Measurements from ENCODE around the gene BSDC1. TPM values are rescaled to one million over a fixed set of nuclear protein-coding genes. Genes with fewer than 3 reads are reported as not detected.

The BSDC1 gene
- total RNA-seq, 1 donor from 2014 or later: 71.9 TPM

- H4K20me1 ChIP-seq (ENCODE audit: insufficient read depth, low read length): no peaks in the 10 kb centered on the region
- Mint-ChIP-seq H3K27me3 (ENCODE audit: low read depth, unreplicated experiment) (peaks cover 1% of the 10 kb centered on the region), H3K4me1 (ENCODE audit: low read depth, unreplicated experiment) (peaks cover 4% of the 10 kb centered on the region), H3K9me3 (ENCODE audit: unreplicated experiment) (no peaks in the 10 kb centered on the region), H3K27ac (ENCODE audit: unreplicated experiment) (no peak overlapping the region), H3K36me3 (ENCODE audit: low read depth, unreplicated experiment) (no peaks in the 10 kb centered on the region), H3K4me3 (ENCODE audit: unreplicated experiment) (no peak overlapping the region)
- H3K9ac ChIP-seq (ENCODE audit: low read length): no peak overlapping the region
- no peaks in the 10 kb centered on the region for H3K36me3 ChIP-seq (ENCODE audit: insufficient read depth, low read length)
- TF ChIP-seq, protein P1, sequence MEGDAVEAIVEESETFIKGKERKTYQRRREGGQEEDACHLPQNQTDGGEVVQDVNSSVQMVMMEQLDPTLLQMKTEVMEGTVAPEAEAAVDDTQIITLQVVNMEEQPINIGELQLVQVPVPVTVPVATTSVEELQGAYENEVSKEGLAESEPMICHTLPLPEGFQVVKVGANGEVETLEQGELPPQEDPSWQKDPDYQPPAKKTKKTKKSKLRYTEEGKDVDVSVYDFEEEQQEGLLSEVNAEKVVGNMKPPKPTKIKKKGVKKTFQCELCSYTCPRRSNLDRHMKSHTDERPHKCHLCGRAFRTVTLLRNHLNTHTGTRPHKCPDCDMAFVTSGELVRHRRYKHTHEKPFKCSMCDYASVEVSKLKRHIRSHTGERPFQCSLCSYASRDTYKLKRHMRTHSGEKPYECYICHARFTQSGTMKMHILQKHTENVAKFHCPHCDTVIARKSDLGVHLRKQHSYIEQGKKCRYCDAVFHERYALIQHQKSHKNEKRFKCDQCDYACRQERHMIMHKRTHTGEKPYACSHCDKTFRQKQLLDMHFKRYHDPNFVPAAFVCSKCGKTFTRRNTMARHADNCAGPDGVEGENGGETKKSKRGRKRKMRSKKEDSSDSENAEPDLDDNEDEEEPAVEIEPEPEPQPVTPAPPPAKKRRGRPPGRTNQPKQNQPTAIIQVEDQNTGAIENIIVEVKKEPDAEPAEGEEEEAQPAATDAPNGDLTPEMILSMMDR (IDR thresholded peaks at IDR 0.05; ENCODE audit: insufficient read depth, low read depth, low read length): no peak
- no peak for TF ChIP-seq EZH2 (IDR thresholded peaks at IDR 0.05; ENCODE audit: insufficient read depth, low read length)
- no peaks in the 10 kb centered on the region for H3K79me2 ChIP-seq (ENCODE audit: insufficient read depth, low read length)
- H2AFZ ChIP-seq (ENCODE audit: low read depth, low read length): no peak overlapping the region
- no peak for DNase-seq (ENCODE audit: low read depth)
- no peaks in the 10 kb centered on the region for H3K4me1 ChIP-seq (ENCODE audit: insufficient read depth, low read length)
- H3K9me3 ChIP-seq (ENCODE audit: insufficient read depth, low read depth, low read length): no peaks in the 10 kb centered on the region
- FAIRE-seq: no peak
- H3K27me3 ChIP-seq (ENCODE audit: insufficient read depth, low read length): no peaks in the 10 kb centered on the region
- H3K27ac ChIP-seq (ENCODE audit: low read depth, low read length): no peak overlapping the region
- H3K4me3 ChIP-seq (ENCODE audit: insufficient read depth, low read depth, low read length): no peak overlapping the region
- H3K4me2 ChIP-seq (ENCODE audit: low read length): no peak overlapping the region
Measured at GRCh38 chr1:32406629-32407111, 12.4 kb upstream of the BSDC1 start.

DNA sequence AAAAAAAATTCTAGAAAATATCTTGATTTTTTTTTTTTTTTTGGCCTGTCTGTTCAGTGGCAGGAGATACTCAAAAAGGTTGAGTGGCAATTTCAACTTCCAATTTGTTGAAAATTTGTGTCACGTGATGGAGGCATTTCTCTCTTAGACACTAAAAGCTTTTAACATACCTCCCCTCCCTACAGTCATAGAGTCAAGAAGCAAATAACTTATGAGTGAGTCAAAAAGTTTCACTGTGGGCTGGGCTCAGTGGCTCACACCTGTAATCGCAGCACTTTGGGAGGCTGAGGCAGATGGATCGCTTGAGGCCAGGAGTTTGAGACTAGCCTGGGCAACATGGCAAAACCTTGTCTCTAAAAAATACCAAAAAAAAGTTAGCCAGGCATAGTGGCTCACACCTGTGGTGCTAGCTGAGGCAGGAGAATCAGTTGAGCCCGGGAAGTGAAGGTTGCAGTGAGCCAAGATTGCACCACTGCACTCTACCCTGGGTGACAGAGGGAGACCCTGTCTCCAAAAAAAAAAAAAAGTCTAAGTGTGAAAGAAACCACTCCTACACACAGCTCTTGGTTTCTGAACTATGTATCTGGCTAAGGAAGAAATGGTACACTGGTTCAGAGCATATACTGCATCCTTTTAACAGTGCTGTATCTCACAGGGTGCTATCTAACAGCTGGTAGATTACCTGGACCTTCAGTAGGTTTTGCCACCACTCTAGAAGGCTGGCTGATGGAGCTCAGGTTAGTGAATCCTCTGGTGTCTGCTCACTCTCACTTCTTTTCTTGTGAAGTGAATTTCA, 11.6 kb upstream of the BSDC1 start:
- Histone ChIP-seq H3K4me3 (ENCODE audit: insufficient read depth, low read depth, low read length) (no peak overlapping the region), H3K4me1 (ENCODE audit: insufficient read depth, low read length) (no peaks in the 10 kb centered on the region), H3K9ac (ENCODE audit: low read length) (no peak overlapping the region), H3K27ac (ENCODE audit: low read depth, low read length) (no peak overlapping the region), H4K20me1 (ENCODE audit: insufficient read depth, low read length) (no peaks in the 10 kb centered on the region), H3K27me3 (ENCODE audit: insufficient read depth, low read length) (no peaks in the 10 kb centered on the region), H2AFZ (ENCODE audit: low read depth, low read length) (no peak overlapping the region), H3K79me2 (ENCODE audit: insufficient read depth, low read length) (no peaks in the 10 kb centered on the region), H3K9me3 (ENCODE audit: insufficient read depth, low read depth, low read length) (no peaks in the 10 kb centered on the region), H3K36me3 (ENCODE audit: insufficient read depth, low read length) (no peaks in the 10 kb centered on the region), H3K4me2 (ENCODE audit: low read length) (no peak overlapping the region)
- no peak overlapping the region for H3K4me3 Mint-ChIP-seq (ENCODE audit: unreplicated experiment)
- FAIRE-seq (no peak), DNase-seq (ENCODE audit: low read depth) (no peak)
- H3K27ac Mint-ChIP-seq (ENCODE audit: unreplicated experiment): no peak overlapping the region
- no peaks in the 10 kb centered on the region for H3K27me3 Mint-ChIP-seq (ENCODE audit: low read depth, unreplicated experiment)
- H3K9me3 Mint-ChIP-seq (ENCODE audit: unreplicated experiment): no peaks in the 10 kb centered on the region
- peaks cover 4% of the 10 kb centered on the region for H3K4me1 Mint-ChIP-seq (ENCODE audit: low read depth, unreplicated experiment)
- TF ChIP-seq, protein P1 (IDR thresholded peaks at IDR 0.05; ENCODE audit: insufficient read depth, low read depth, low read length): no peak
- no peak for TF ChIP-seq EZH2 (IDR thresholded peaks at IDR 0.05; ENCODE audit: insufficient read depth, low read length)
- H3K36me3 Mint-ChIP-seq (ENCODE audit: low read depth, unreplicated experiment): no peaks in the 10 kb centered on the region

GRCh38 chr1:32404946-32405345, 10.7 kb upstream of the BSDC1 start:
- Histone ChIP-seq H3K79me2 (ENCODE audit: insufficient read depth, low read length) (no peaks in the 10 kb centered on the region), H3K4me1 (ENCODE audit: insufficient read depth, low read length) (no peaks in the 10 kb centered on the region), H3K9ac (ENCODE audit: low read length) (no peak overlapping the region), H4K20me1 (ENCODE audit: insufficient read depth, low read length) (no peaks in the 10 kb centered on the region), H3K27me3 (ENCODE audit: insufficient read depth, low read length) (no peaks in the 10 kb centered on the region), H3K36me3 (ENCODE audit: insufficient read depth, low read length) (no peaks in the 10 kb centered on the region), H3K27ac (ENCODE audit: low read depth, low read length) (no peak overlapping the region), H3K4me2 (ENCODE audit: low read length) (no peak overlapping the region), H3K4me3 (ENCODE audit: insufficient read depth, low read depth, low read length) (no peak overlapping the region), H3K9me3 (ENCODE audit: insufficient read depth, low read depth, low read length) (no peaks in the 10 kb centered on the region), H2AFZ (ENCODE audit: low read depth, low read length) (no peak overlapping the region)
- TF ChIP-seq, protein P1 (IDR thresholded peaks at IDR 0.05; ENCODE audit: insufficient read depth, low read depth, low read length): no peak
- TF ChIP-seq EZH2 (IDR thresholded peaks at IDR 0.05; ENCODE audit: insufficient read depth, low read length): no peak
- Mint-ChIP-seq H3K27me3 (ENCODE audit: low read depth, unreplicated experiment) (no peaks in the 10 kb centered on the region), H3K36me3 (ENCODE audit: low read depth, unreplicated experiment) (no peaks in the 10 kb centered on the region), H3K27ac (ENCODE audit: unreplicated experiment) (peak overlapping the region; percentile 62), H3K4me3 (ENCODE audit: unreplicated experiment) (no peak overlapping the region), H3K9me3 (ENCODE audit: unreplicated experiment) (no peaks in the 10 kb centered on the region), H3K4me1 (ENCODE audit: low read depth, unreplicated experiment) (peaks cover 6% of the 10 kb centered on the region)
- FAIRE-seq: no peak
- DNase-seq (ENCODE audit: low read depth): peak; percentile 52
